Testis (tissue), 2 donors: ENCODE measurements around the gene EHMT1.

ENCODE experiments used
- CTCF ChIP-seq, 3 experiments: fragments of 450-650 bp in 2 of 3; fragments of 200-600 bp in 1 of 3; sonication (generic) in 1 of 3; IDR thresholded peaks; one replicate each; pipeline ENCODE4 v1.5.1; 2016 to 2019; ENCODE audit warnings: antibody characterized with exemption in 3 of 3, mild to moderate bottlenecking in 2 of 3, moderate library complexity in 1 of 3
- POLR2A ChIP-seq: fragments of 450-650 bp; IDR thresholded peaks from one replicate; pipeline ENCODE4 v1.6.1; 2017; ENCODE audit warnings: antibody characterized with exemption, mild to moderate bottlenecking, moderate library complexity

DNA sequence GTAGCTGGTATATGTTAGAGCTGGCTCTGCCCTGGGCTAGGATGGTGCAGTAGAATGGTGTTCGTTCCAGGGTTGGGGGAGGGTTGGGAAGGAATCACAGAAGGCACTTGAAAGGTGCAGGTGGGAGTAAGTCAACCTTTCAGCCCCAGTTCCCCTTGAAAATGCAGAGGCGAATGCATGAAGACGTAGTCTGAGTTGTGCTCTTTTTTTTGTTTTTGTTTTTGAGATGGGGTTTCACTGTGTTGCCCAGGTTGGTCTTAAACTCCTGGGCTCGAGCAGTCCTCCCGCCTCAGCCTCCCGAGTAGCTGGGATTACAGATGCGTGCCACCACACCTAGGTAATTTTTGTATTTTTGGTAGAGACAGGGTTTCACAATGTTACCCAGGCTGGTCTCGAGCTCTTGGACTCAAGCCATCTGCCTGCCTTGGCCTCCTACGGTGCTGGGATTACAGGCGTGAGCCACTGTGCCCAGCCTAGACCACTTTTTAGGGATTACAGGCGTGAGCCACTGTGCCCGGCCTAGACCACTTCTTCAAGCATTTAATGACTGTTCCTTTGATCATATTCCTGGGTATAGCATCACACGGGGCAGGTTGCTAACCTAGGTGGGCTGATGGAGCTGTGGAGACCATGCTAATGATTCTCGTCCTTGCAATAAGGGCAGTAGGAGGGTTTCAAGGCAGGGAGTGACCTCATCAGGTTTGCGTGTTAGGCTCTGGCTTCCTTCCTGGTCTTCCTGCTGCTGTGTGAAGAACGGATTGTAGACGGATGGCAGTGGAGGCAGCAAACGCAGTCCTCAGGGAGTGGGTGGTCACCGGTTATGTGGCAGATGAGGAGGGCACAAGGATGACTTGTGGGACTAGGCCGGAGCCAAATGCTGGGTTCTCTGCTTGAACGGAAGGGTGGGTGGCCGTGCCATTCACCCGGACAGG, 13.7 kb downstream of the EHMT1 start:
- TF ChIP-seq CTCF (IDR thresholded peaks at IDR 0.05): no peak
- TF ChIP-seq POLR2A: no peak
